B cell (primary cell): ENCODE measurements around the gene SPIRE1.

Experiments
- CTCF ChIP-seq: fragments of 200-600 bp; IDR thresholded peaks from one replicate; pipeline ENCODE4 v1.8.0; 2022; ENCODE audit warnings: antibody characterized with exemption, mild to moderate bottlenecking
- EZH2 ChIP-seq: IDR thresholded peaks from 2 replicates; pipeline ENCODE4 v1.6.1; 2012; ENCODE audit warnings: borderline replicate concordance, low read depth, mild to moderate bottlenecking, moderate library complexity, low read length; ENCODE audit not compliant: insufficient read depth, poor library complexity, severe bottlenecking

GRCh38 chr18:12491611-12492435, 166.1 kb downstream of the SPIRE1 start:
- TF ChIP-seq CTCF, result no peak
- TF ChIP-seq EZH2, result no peak
